HEK293 (cell line): ENCODE measurements around the gene TNS1.

Experiments used
- CTCF ChIA-PET: fragments of 350-600 bp; formaldehyde crosslinking; extraction: SDS; loops from one replicate; lab custom pipeline; 2021; ENCODE audit warnings: antibody characterized with exemption; lab: Yijun Ruan, JAX
- POLR2A ChIA-PET: fragments of 300-600 bp; formaldehyde crosslinking; extraction: SDS; loops from one replicate; lab custom pipeline; 2020; ENCODE audit warnings: antibody characterized with exemption, inconsistent platforms; lab: Yijun Ruan, JAX
- H3K27ac ChIP-seq: fragments of 200-500 bp; sonication (Bioruptor generic); 2 replicates; pipeline ENCODE4 v1.5.1; 2014; ENCODE audit warnings: low read depth, low read length, control low read depth, inconsistent platforms; ENCODE audit errors: extremely low read depth
- H3K36me3 ChIP-seq, 2 experiments: fragments of 200-500 bp in 1 of 2; sonication (Bioruptor generic) in 1 of 2; 1 replicate in 1 of 2; 2 replicates in 1 of 2; pipeline ENCODE4 v1.5.1; 2014 to 2017; ENCODE audit warnings: inconsistent platforms in 2 of 2, low read length in 2 of 2; ENCODE audit not compliant: control insufficient read depth in 2 of 2, insufficient read depth in 1 of 2
- H3K4me1 ChIP-seq: fragments of 200-500 bp; sonication (Bioruptor generic); 2 replicates; pipeline ENCODE4 v1.5.1; 2014; ENCODE audit warnings: mild to moderate bottlenecking, low read length, inconsistent platforms; ENCODE audit not compliant: control insufficient read depth, insufficient read depth
- H3K4me3 ChIP-seq: 2 replicates; pipeline ENCODE4 v1.5.1; 2011; ENCODE audit warnings: low read depth, mild to moderate bottlenecking, control low read depth, low read length, moderate library complexity
- H3K9me3 ChIP-seq: fragments of 200-500 bp; sonication (Bioruptor generic); 2 replicates; pipeline ENCODE4 v1.5.1; 2014; ENCODE audit warnings: low read depth, low read length, inconsistent platforms; ENCODE audit not compliant: control insufficient read depth, insufficient read depth
- GLI2 ChIP-seq: fragments of 450-650 bp; formaldehyde crosslinking; IDR thresholded peaks from 2 replicates; pipeline ENCODE4; 2017; ENCODE audit warnings: missing biosample characterization, missing genetic modification characterization, low read depth, borderline replicate concordance
- KLF9 ChIP-seq: fragments of 450-650 bp; formaldehyde crosslinking; IDR thresholded peaks from 2 replicates; pipeline ENCODE4 v1.5.1; 2016; ENCODE audit warnings: missing biosample characterization, missing genetic modification characterization, low read depth
- TRIM28 ChIP-seq: IDR thresholded peaks from 2 replicates; pipeline ENCODE4 v1.6.1; 2011; ENCODE audit warnings: low read length, control low read depth, borderline replicate concordance
- YY2 ChIP-seq: fragments of 450-650 bp; formaldehyde crosslinking; IDR thresholded peaks from 2 replicates; pipeline ENCODE4 v1.5.1; 2016; ENCODE audit warnings: missing biosample characterization, missing genetic modification characterization
- ZFP37 ChIP-seq: fragments of 450-650 bp; formaldehyde crosslinking; IDR thresholded peaks from 2 replicates; pipeline ENCODE4 v1.5.1; 2016; ENCODE audit warnings: missing biosample characterization, missing genetic modification characterization
- ZFP41 ChIP-seq: fragments of 450-650 bp; formaldehyde crosslinking; IDR thresholded peaks from 2 replicates; pipeline ENCODE4 v1.5.1; 2016; ENCODE audit warnings: missing biosample characterization, missing genetic modification characterization, borderline replicate concordance
- ZFP69B ChIP-seq: fragments of 450-650 bp; formaldehyde crosslinking; IDR thresholded peaks from 2 replicates; pipeline ENCODE4 v1.5.1; 2016; ENCODE audit warnings: missing biosample characterization, missing genetic modification characterization
- ZNF112 ChIP-seq: fragments of 450-650 bp; formaldehyde crosslinking; IDR thresholded peaks from 2 replicates; pipeline ENCODE4 v1.5.0; 2017; ENCODE audit warnings: missing biosample characterization, missing genetic modification characterization
- ZNF155 ChIP-seq: fragments of 450-650 bp; formaldehyde crosslinking; IDR thresholded peaks from 2 replicates; pipeline ENCODE4 v1.5.1; 2016; ENCODE audit warnings: missing biosample characterization, missing genetic modification characterization
- ZNF211 ChIP-seq: fragments of 450-650 bp; formaldehyde crosslinking; IDR thresholded peaks from 2 replicates; pipeline ENCODE4 v1.5.1; 2016; ENCODE audit warnings: low read depth, missing biosample characterization, missing genetic modification characterization
- ZNF239 ChIP-seq: fragments of 450-650 bp; formaldehyde crosslinking; IDR thresholded peaks from 2 replicates; pipeline ENCODE4 v1.5.1; 2016; ENCODE audit warnings: missing biosample characterization, missing genetic modification characterization
- ZNF335 ChIP-seq: fragments of 450-650 bp; formaldehyde crosslinking; conservative IDR thresholded peaks from 2 replicates; pipeline ENCODE4 v1.5.1; 2016; ENCODE audit warnings: missing biosample characterization, missing genetic modification characterization
- ZNF362 ChIP-seq: fragments of 450-650 bp; formaldehyde crosslinking; IDR thresholded peaks from 2 replicates; pipeline ENCODE4 v1.5.1; 2016; ENCODE audit warnings: missing biosample characterization, missing genetic modification characterization
- ZNF544 ChIP-seq: fragments of 450-650 bp; formaldehyde crosslinking; IDR thresholded peaks from 2 replicates; pipeline ENCODE4 v1.5.0; 2017; ENCODE audit warnings: missing biosample characterization, missing genetic modification characterization
- ZNF548 ChIP-seq: fragments of 450-650 bp; formaldehyde crosslinking; IDR thresholded peaks from 2 replicates; pipeline ENCODE4 v1.5.1; 2016; ENCODE audit warnings: missing biosample characterization, missing genetic modification characterization
- ZNF561 ChIP-seq: fragments of 450-650 bp; IDR thresholded peaks from 2 replicates; pipeline ENCODE4 v1.5.1; 2018; ENCODE audit warnings: missing biosample characterization, missing genetic modification characterization, borderline replicate concordance
- ZNF571 ChIP-seq: fragments of 450-650 bp; formaldehyde crosslinking; IDR thresholded peaks from 2 replicates; pipeline ENCODE4 v1.5.0; 2017; ENCODE audit warnings: missing biosample characterization, missing genetic modification characterization
- ZNF610 ChIP-seq: fragments of 450-650 bp; formaldehyde crosslinking; IDR thresholded peaks from 2 replicates; pipeline ENCODE4 v1.5.1; 2016; ENCODE audit warnings: missing biosample characterization, missing genetic modification characterization, borderline replicate concordance
- ZNF621 ChIP-seq: fragments of 450-650 bp; formaldehyde crosslinking; IDR thresholded peaks from 2 replicates; pipeline ENCODE4 v1.5.1; 2017; ENCODE audit warnings: missing biosample characterization, missing genetic modification characterization
- ZNF629 ChIP-seq: fragments of 450-650 bp; formaldehyde crosslinking; IDR thresholded peaks from 2 replicates; pipeline ENCODE4 v1.5.1; 2017; ENCODE audit warnings: missing biosample characterization, missing genetic modification characterization
- ZNF768 ChIP-seq: fragments of 450-650 bp; formaldehyde crosslinking; IDR thresholded peaks from 2 replicates; pipeline ENCODE4 v1.5.1; 2018; ENCODE audit warnings: missing biosample characterization, mild to moderate bottlenecking, missing genetic modification characterization
- ZNF777 ChIP-seq: fragments of 450-650 bp; formaldehyde crosslinking; IDR thresholded peaks from 2 replicates; pipeline ENCODE4 v1.5.1; 2017; ENCODE audit warnings: missing biosample characterization, missing genetic modification characterization, borderline replicate concordance
- ZNF830 ChIP-seq: fragments of 450-650 bp; IDR thresholded peaks from 2 replicates; pipeline ENCODE4 v1.5.0; 2018; ENCODE audit warnings: missing biosample characterization, missing genetic modification characterization, low read depth, mild to moderate bottlenecking, moderate library complexity
- ZSCAN4 ChIP-seq: fragments of 450-650 bp; formaldehyde crosslinking; IDR thresholded peaks from 2 replicates; pipeline ENCODE4 v1.5.1; 2017; ENCODE audit warnings: missing biosample characterization, missing genetic modification characterization

Gene TNS1

GRCh38 chr2:217821536-217822147 is 181.2 kb downstream of the TNS1 start:
- Histone ChIP-seq H3K9me3 (no peaks in the 10 kb centered on the region), H3K27ac (no peak overlapping the region), H3K4me1 (no peaks in the 10 kb centered on the region), H3K36me3 (peaks cover 0 to 4% of the 10 kb centered on the region in 2 experiments; a peak in 1 of 3 replicates), H3K4me3 (no peak overlapping the region)
- TF ChIP-seq ZNF239 (tag by site-specific recombination) (no peak), ZNF335 (no peak), ZNF629 (tag by site-specific recombination) (no peak), ZNF112 (no peak), YY2 (no peak)
- CTCF ChIA-PET = no interaction called here
- POLR2A ChIA-PET = no interaction called here

GRCh38 chr2:217820904-217821303 is 181.9 kb downstream of the TNS1 start:
- TF ChIP-seq ZNF571 (no peak), ZNF211 (tag by site-specific recombination) (no peak), ZNF335 (no peak)
- CTCF ChIA-PET = no interaction called here
- H3K4me1 ChIP-seq = no peaks in the 10 kb centered on the region
- no peak overlapping the region for H3K27ac ChIP-seq
- POLR2A ChIA-PET = no interaction called here
- H3K4me3 ChIP-seq = no peak overlapping the region
- H3K36me3 ChIP-seq = peaks cover 0 to 4% of the 10 kb centered on the region in 2 experiments; a peak in 1 of 3 replicates
- no peaks in the 10 kb centered on the region for H3K9me3 ChIP-seq

DNA sequence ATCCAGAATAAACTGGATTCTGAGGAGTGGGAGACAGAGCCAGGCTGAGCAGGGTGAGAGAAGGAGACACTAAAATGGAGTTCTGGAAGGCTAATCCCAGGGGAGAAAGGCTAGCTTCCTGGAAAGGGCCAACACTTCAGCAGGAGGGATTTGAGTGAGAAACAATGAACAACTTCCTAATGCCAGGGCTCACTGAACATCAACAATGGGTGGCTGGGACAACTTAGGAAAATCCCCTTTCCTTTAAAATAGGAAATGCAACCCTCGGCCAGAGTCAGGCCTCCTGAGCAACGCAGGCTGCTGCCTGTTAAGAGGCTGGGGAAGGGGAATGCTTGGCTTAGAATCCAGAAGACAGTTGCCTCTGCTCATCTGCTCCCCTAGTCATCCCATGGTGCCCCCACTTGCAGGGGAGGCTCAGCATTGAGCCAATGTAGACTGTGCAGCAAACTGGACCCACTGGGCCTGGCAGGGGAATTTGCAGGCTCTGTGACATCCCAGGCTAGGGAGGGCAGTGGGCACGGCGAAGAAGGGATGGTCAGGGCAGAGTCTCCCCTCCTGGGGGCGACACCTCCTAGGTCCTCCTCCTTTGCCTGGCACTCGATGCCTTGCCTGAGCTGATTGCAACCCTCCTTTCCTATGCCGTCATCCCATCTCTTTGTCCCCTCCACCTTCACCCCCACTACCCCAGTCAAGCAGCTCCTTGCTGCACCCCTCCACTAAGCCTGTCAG is 182.5 kb downstream of the TNS1 start:
- no peak overlapping the region for H3K4me3 ChIP-seq
- POLR2A ChIA-PET = no interaction called here

DNA sequence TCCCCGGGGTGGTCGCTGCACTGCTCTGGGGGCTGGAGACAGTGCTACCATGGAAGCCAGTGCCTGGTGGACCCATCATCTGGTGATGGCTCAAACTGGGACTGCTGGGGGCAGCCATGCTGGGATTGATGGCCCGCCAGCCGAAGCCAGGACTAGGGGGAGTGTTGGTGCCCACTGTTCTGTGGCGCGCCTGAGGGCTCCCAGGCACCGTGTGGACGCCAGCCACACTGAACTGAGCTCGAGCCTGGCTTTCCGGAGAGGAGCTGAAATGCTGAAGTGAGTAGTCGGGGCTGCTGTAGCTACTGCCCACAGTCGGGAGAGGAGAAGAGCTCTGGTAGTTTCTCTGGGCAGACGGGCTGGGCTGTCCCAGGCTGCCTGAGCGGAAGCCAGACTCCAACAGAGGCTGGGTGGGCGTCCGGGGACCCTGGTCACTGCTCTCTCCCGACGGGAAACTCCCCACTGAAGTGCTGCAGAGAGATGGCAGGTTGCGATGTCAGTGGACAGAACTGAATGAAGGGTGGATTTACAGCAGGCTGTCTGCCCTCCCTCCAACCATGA is 184.4 kb downstream of the TNS1 start:
- Histone ChIP-seq H3K36me3 (peaks cover 0 to 4% of the 10 kb centered on the region in 2 experiments; a peak in 1 of 3 replicates), H3K4me1 (no peaks in the 10 kb centered on the region)
- CTCF ChIA-PET = interaction anchor here (0.8 kb wide), 1 partner anchor 254 kb away, joined by 3 read pairs; no protein-coding TSS in a partner anchor

More for the DNA sequence above, 182.5 kb downstream of the TNS1 start:
- CTCF ChIA-PET = interaction anchor here (0.6 kb wide), 1 partner anchor 17 kb away, joined by 3 read pairs; no protein-coding TSS in a partner anchor
- Histone ChIP-seq H3K36me3 (peaks cover 0 to 4% of the 10 kb centered on the region in 2 experiments; a peak in 1 of 3 replicates), H3K27ac (no peak overlapping the region), H3K9me3 (no peaks in the 10 kb centered on the region), H3K4me1 (no peaks in the 10 kb centered on the region)
- TF ChIP-seq ZNF777 (tag by site-specific recombination) = no peak
- no peak for TF ChIP-seq ZNF155 (tag by site-specific recombination)
- no peak for TF ChIP-seq ZNF830 (tag by site-specific recombination)
- TF ChIP-seq ZSCAN4 = no peak
- no peak for TF ChIP-seq ZNF561 (tag by site-specific recombination)
- TF ChIP-seq ZFP69B = no peak
- TF ChIP-seq ZNF621 (tag by site-specific recombination) = no peak
- no peak for TF ChIP-seq ZFP37 (tag by site-specific recombination)

More for the DNA sequence above, 184.4 kb downstream of the TNS1 start:
- Histone ChIP-seq H3K4me3 (no peak overlapping the region), H3K9me3 (no peaks in the 10 kb centered on the region), H3K27ac (no peak overlapping the region)
- TF ChIP-seq ZFP41 (tag by site-specific recombination) (no peak), KLF9 (tag by site-specific recombination) (no peak), GLI2 (tag by site-specific recombination) (no peak), ZNF362 (tag by site-specific recombination) (no peak), ZNF544 (tag by site-specific recombination) (no peak), ZNF548 (tag by site-specific recombination) (no peak), ZNF610 (tag by site-specific recombination) (no peak), ZNF768 (no peak), TRIM28 (no peak)
- POLR2A ChIA-PET = no interaction called here
